ENCODE results near the gene CPNE1. TPM values are rescaled to one million over a fixed set of nuclear protein-coding genes. Genes with fewer than 3 reads are reported as not detected.
A peak's percentile ranks its signal among the peaks of the same experiment; 100 is the strongest.

CPNE1 gene
- total RNA-seq, 1 donor from 2014 or later, result 22.5 TPM

GRCh38 chr20:35601990-35602389, 62.7 kb downstream of the CPNE1 start:
- no peak for DNase-seq (ENCODE audit: low read depth)
- H3K4me3 ChIP-seq (ENCODE audit: low read depth, low read length), result peak overlapping the region; percentile 41
- TF ChIP-seq, protein P1, sequence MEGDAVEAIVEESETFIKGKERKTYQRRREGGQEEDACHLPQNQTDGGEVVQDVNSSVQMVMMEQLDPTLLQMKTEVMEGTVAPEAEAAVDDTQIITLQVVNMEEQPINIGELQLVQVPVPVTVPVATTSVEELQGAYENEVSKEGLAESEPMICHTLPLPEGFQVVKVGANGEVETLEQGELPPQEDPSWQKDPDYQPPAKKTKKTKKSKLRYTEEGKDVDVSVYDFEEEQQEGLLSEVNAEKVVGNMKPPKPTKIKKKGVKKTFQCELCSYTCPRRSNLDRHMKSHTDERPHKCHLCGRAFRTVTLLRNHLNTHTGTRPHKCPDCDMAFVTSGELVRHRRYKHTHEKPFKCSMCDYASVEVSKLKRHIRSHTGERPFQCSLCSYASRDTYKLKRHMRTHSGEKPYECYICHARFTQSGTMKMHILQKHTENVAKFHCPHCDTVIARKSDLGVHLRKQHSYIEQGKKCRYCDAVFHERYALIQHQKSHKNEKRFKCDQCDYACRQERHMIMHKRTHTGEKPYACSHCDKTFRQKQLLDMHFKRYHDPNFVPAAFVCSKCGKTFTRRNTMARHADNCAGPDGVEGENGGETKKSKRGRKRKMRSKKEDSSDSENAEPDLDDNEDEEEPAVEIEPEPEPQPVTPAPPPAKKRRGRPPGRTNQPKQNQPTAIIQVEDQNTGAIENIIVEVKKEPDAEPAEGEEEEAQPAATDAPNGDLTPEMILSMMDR (conservative IDR thresholded peaks at IDR 0.05; ENCODE audit: low read depth, low read length), result no peak

- DNase-seq (ENCODE audit: low read depth), result no peak
- H3K4me3 ChIP-seq (ENCODE audit: low read depth, low read length), result peak overlapping the region; percentile 41
- TF ChIP-seq, protein P1 (conservative IDR thresholded peaks at IDR 0.05; ENCODE audit: low read depth, low read length), result peak; percentile 44
Observed at GRCh38 chr20:35600993-35601973, 63.4 kb downstream of the CPNE1 start.

DNA sequence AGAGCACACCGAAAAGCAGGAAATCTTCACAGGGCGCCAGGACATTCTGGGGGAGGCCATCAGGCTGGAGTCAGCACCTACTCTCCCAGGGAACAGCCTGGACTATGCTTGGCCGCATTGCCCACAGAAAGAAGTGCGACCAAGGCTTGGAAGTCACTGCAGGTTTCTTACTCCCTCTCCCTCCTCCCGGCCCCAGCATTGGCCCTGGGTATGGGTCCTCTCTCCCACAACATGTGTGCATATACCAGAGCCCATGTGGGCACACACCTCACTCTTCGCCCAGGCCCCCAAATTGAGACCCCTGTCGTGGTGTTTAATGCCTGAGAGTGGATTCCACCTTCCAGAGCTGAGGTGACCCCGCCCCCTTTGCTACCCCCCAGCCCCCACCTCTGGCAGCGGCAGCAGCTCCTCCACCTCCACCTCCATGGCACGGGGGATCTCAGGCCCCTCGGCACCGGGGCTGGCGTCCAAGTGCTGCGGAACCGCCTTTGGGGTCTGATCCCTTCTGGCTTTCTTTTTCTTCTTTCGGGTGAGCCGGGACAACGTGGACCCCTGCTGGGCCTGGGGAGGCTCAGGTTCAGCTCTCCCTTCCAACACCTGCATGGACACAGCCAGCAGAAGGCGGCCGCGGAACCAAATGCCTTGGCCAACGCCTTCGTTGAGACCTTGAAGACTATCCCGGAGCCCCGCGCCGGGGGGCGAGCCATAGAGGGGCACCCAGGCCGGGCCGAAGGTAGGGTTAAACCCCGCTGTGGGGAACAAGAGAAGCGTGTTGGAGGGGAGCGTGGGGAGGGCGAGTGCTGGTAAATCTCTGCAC, 64.3 kb downstream of the CPNE1 start:
- no peak for DNase-seq (ENCODE audit: low read depth)
- TF ChIP-seq, protein P1 (conservative IDR thresholded peaks at IDR 0.05; ENCODE audit: low read depth, low read length), result no peak
- no peak overlapping the region for H3K4me3 ChIP-seq (ENCODE audit: low read depth, low read length)

DNA sequence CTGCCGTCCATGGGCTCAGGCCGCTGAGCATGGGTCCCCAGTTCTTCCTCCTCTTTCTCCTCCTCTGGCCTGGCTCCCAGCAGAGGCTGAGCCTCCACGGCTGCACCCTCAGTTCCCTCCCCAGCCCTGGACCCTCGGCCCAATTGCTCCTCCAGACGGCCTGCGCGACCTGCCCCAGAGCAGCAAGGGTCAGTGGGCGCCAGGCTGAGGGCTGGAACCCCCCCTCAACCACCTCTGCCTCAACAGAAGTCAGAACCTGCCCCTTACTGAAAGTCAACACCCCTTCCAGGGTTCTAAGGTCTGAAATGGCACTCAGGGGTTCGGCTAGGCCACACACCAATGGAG, 65.0 kb downstream of the CPNE1 start:
- TF ChIP-seq, protein P1 (conservative IDR thresholded peaks at IDR 0.05; ENCODE audit: low read depth, low read length), result no peak
- H3K4me3 ChIP-seq (ENCODE audit: low read depth, low read length), result no peak overlapping the region
- no peak for DNase-seq (ENCODE audit: low read depth)

GRCh38 chr20:35598899-35599775, 65.6 kb downstream of the CPNE1 start:
- TF ChIP-seq, protein P1 (conservative IDR thresholded peaks at IDR 0.05; ENCODE audit: low read depth, low read length), result no peak
- no peak for DNase-seq (ENCODE audit: low read depth)
- H3K4me3 ChIP-seq (ENCODE audit: low read depth, low read length), result no peak overlapping the region

- TF ChIP-seq, protein P1 (conservative IDR thresholded peaks at IDR 0.05; ENCODE audit: low read depth, low read length), result no peak
- DNase-seq (ENCODE audit: low read depth), result no peak
- no peak overlapping the region for H3K4me3 ChIP-seq (ENCODE audit: low read depth, low read length)
Observed at GRCh38 chr20:35598476-35598875, 66.2 kb downstream of the CPNE1 start.
